GM19193 (cell line): ENCODE measurements around the gene OLFM2.

Source experiments
- POLR2A ChIP-seq: IDR thresholded peaks from 4 replicates; pipeline ENCODE4 v1.6.1; 2011; ENCODE audit not compliant: insufficient read depth, insufficient read length; ENCODE audit errors: extremely low read depth

The OLFM2 gene

GRCh38 chr19:9818175-9818733, 118.1 kb downstream of the OLFM2 start:
- TF ChIP-seq POLR2A = no peak

GRCh38 chr19:9811139-9811538, 125.2 kb downstream of the OLFM2 start:
- no peak for TF ChIP-seq POLR2A

GRCh38 chr19:9808855-9809824, 127.2 kb downstream of the OLFM2 start:
- TF ChIP-seq POLR2A = no peak

GRCh38 chr19:9806803-9807202, 129.5 kb downstream of the OLFM2 start:
- no peak for TF ChIP-seq POLR2A
